GM12878 (cell line): ENCODE results near the gene PUSL1. TPM values are rescaled to one million over a fixed set of nuclear protein-coding genes. Genes with fewer than 3 reads are reported as not detected.

Experiments
- ATAC-seq: fragments of 200-7000 bp; cut with Tn5 transposase; 3 replicates; pipeline ENCODE4 v1.9.1; 2020; ENCODE audit warnings: mild to moderate bottlenecking, moderate library complexity
- BruUV-seq: library from RNA; stranded (reverse); fragments of 400-500 nt; replicated peaks from 2 replicates; lab custom pipeline; 2021; lab: Mats Ljungman, UMichigan
- CTCF ChIA-PET: fragments of 300-600 bp; sonication (Branson Sonifier 250); formaldehyde crosslinking; extraction: SDS; loops from one replicate; lab custom pipeline; 2021; ENCODE audit warnings: inconsistent platforms; lab: Yijun Ruan, JAX
- POLR2A ChIA-PET: fragments of 350-600 bp; formaldehyde crosslinking; extraction: SDS; loops from one replicate; lab custom pipeline; 2021; ENCODE audit warnings: inconsistent platforms; lab: Charles Lee
- RAD21 ChIA-PET: fragments of 300-600 bp; sonication (Branson Sonifier 250); formaldehyde crosslinking; loops from one replicate; lab custom pipeline; 2023; ENCODE audit warnings: antibody characterized with exemption; ENCODE audit not compliant: unreplicated experiment; lab: Charles Lee
- SMC1A ChIA-PET: fragments of 300-600 bp; sonication (Branson Sonifier 250); formaldehyde crosslinking; loops from one replicate; lab custom pipeline; 2023; ENCODE audit not compliant: unreplicated experiment, uncharacterized antibody; lab: Charles Lee
- DNase-seq: peaks from one replicate; pipeline ENCODE4 v3.0.0-alpha.2; 2011; ENCODE audit warnings: low read depth, low spot score
- FAIRE-seq: peaks from 3 replicates; lab custom pipeline; 2011; peaks lifted over from hg19 to GRCh38; lab: Jason Lieb, UNC
- H2AFZ ChIP-seq: 2 replicates; pipeline ENCODE4 v1.6.0; 2011; ENCODE audit warnings: low read depth, low read length, control low read depth; ENCODE audit not compliant: control insufficient read depth
- H3K27ac ChIP-seq: 2 replicates; pipeline ENCODE4 v1.5.1; 2011; ENCODE audit warnings: control low read depth; ENCODE audit not compliant: control insufficient read depth, insufficient read depth
- H3K27me3 ChIP-seq, 2 experiments: replicated peaks in 1 of 2; 2 replicates each; pipeline versions ENCODE4 v1.6.0 to v1.6.1; 2011; ENCODE audit warnings: low read length in 1 of 2; ENCODE audit not compliant: control insufficient read depth in 2 of 2, insufficient read depth in 2 of 2
- H3K36me3 ChIP-seq, 2 experiments: 2 replicates each; pipeline ENCODE4 v1.5.1; 2011; ENCODE audit warnings: low read length in 1 of 2; ENCODE audit not compliant: control insufficient read depth in 2 of 2, insufficient read depth in 2 of 2
- H3K4me1 ChIP-seq: 2 replicates; pipeline ENCODE4 v1.6.1; 2011; ENCODE audit warnings: mild to moderate bottlenecking, low read length, moderate library complexity, mixed read lengths; ENCODE audit not compliant: control insufficient read depth, insufficient read depth
- H3K4me2 ChIP-seq: 2 replicates; pipeline ENCODE4 v1.6.0; 2011; ENCODE audit warnings: control low read depth; ENCODE audit not compliant: control insufficient read depth, insufficient read depth
- H3K4me3 ChIP-seq: fragments of 200-600 bp; sonication (generic); 2 replicates; pipeline ENCODE4 v1.5.1; 2016
- H3K79me2 ChIP-seq: 2 replicates; pipeline ENCODE4 v1.6.0; 2011; ENCODE audit warnings: low read length; ENCODE audit not compliant: control insufficient read depth, insufficient read depth
- H3K9ac ChIP-seq: 2 replicates; pipeline ENCODE4 v1.8.0; 2011; ENCODE audit warnings: low read length, control low read depth, mixed read lengths; ENCODE audit not compliant: control insufficient read depth, insufficient read depth
- H3K9me3 ChIP-seq: replicated peaks from 3 replicates; pipeline ENCODE4 v1.5.1; 2011; ENCODE audit warnings: mild to moderate bottlenecking, low read length; ENCODE audit not compliant: control insufficient read depth, insufficient read depth
- H4K20me1 ChIP-seq: 2 replicates; pipeline ENCODE4 v1.6.0; 2011; ENCODE audit not compliant: control insufficient read depth, insufficient read depth
- GATAD2B ChIP-seq: fragments of 450-650 bp; conservative IDR thresholded peaks from 2 replicates; pipeline ENCODE4 v1.6.1; 2017; ENCODE audit warnings: low read depth, mild to moderate bottlenecking, moderate library complexity
- REST ChIP-seq: IDR thresholded peaks from 2 replicates; pipeline ENCODE4 v1.6.1; 2012; ENCODE audit warnings: mild to moderate bottlenecking, low read depth, low read length
- TCF3 ChIP-seq: IDR thresholded peaks from 2 replicates; pipeline ENCODE4 v1.6.1; 2012; ENCODE audit warnings: low read depth, mild to moderate bottlenecking, low read length, borderline replicate concordance; ENCODE audit not compliant: insufficient read depth
- TCF7 ChIP-seq: IDR thresholded peaks from 2 replicates; pipeline ENCODE4 v1.6.1; 2014; ENCODE audit warnings: antibody characterized with exemption, borderline replicate concordance
- YBX1 ChIP-seq: fragments of 450-650 bp; IDR thresholded peaks from 2 replicates; pipeline ENCODE4 v1.6.1; 2016; ENCODE audit warnings: antibody characterized with exemption
- ZBED1 ChIP-seq: IDR thresholded peaks from 2 replicates; pipeline ENCODE4 v1.6.1; 2016; ENCODE audit warnings: borderline replicate concordance
- ZNF274 ChIP-seq: IDR thresholded peaks from one replicate; pipeline ENCODE4 v1.8.0; 2011; ENCODE audit not compliant: insufficient read length, insufficient read depth
- WGBS: methylation state at CpG from one replicate; pipeline ENCODE4 v1.1.6; 2016; ENCODE audit warnings: low lambda C conversion rate; ENCODE audit not compliant: insufficient replicate concordance, insufficient coverage; ENCODE audit errors: missing lambda C conversion rate; 5-methylcytosine and 5-hydroxymethylcytosine counted together
- in situ Hi-C: fragments of 300-500 bp; cut with MboI; formaldehyde crosslinking; loops from 9 replicates; pipeline ENCODE4 v1.14.3; 2018; ENCODE audit warnings: mixed read lengths
- intact Hi-C: fragments of 100-400 bp; cut with micrococcal nuclease; formaldehyde crosslinking; loops from one replicate; pipeline ENCODE4 v1.14.2; 2022; ENCODE audit not compliant: unreplicated experiment
- polyA plus RNA-seq, 11 experiments: library from polyadenylated mRNA; depleted of rRNA in 4 of 11; unstranded in 6 of 11; stranded (reverse) in 5 of 11; fragments of >200 nt; fragmentation: Nextera tagmentation in 4 of 11; fragmentation: Illumina TruSeq in 1 of 11; extraction: Ambion mirVana in 4 of 11; extraction: Trizol in 1 of 11; gene quantifications; 1 replicate in 1 of 11; 2 replicates in 10 of 11; pipeline versions ENCODE4 v1.2.1 to v1.2.3, GENCODE V29; 2011 to 2016; ENCODE audit warnings: inconsistent platforms in 2 of 11, missing spikeins in 2 of 11, low read depth in 1 of 11
- total RNA-seq, 4 experiments: library from RNA; depleted of rRNA in 3 of 4; stranded (reverse); fragments of >200 nt in 3 of 4; fragmentation: Illumina TruSeq in 1 of 4; extraction: Trizol in 1 of 4; gene quantifications; 2 replicates each; pipeline versions ENCODE4 v1.2.1 to v1.2.3, GENCODE V29; 2013 to 2021
- TF ChIP-seq, protein P1 (sequence below), 3 experiments: IDR thresholded peaks in 2 of 3; conservative IDR thresholded peaks in 1 of 3; 2 replicates each; pipeline ENCODE4 v1.5.1; 2011; ENCODE audit warnings: low read depth in 3 of 3, low read length in 3 of 3, mild to moderate bottlenecking in 3 of 3, control low read depth in 2 of 3, moderate library complexity in 2 of 3, inconsistent platforms in 1 of 3, mixed read lengths in 1 of 3; ENCODE audit not compliant: control insufficient read depth in 2 of 3, insufficient read depth in 1 of 3; ENCODE audit errors: extremely low read depth in 1 of 3

Gene PUSL1
- total and polyA plus RNA-seq, 10 of the 15 experiments (the other 5 are each of a cell fraction or from before 2014, with no cell fraction given): 0.16 to 28.4 (median 15.1) TPM

DNA sequence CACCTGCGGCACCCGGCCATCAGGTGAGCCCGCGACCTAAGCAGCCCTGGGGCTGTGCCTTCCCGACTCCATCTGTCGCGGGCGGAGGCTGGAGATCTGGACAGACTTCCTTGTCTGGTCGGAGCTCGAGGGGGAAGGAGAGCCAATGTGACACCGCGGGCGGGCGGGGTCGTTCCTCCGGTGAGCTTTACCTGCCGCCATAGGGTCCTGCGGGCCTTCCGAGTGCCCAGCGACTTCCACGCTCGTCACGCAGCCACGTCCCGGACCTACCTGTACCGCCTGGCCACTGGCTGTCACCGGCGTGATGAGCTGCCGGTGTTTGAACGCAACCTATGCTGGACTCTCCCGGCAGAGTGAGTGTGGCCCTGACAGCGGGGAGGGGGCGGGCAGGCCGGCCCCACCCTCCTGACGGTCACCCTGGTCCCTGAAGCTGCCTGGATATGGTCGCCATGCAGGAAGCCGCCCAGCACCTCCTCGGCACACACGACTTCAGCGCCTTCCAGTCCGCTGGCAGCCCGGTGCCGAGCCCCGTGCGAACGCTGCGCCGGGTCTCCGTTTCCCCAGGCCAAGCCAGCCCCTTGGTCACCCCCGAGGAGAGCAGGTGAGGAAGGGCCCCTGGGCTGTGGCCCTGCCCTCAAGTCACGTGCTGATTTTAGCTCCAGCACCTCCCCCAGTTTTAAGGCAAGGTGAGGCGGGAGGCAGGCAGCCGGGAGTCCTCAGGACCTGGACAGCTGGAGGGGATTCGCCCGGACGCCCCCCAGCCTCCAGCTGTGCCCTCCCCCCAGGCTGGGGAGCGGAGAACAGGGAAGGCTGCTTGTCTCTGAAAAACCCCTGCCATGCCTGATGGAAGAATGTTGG lies 1.1 kb downstream of the PUSL1 start (continued):
- TF ChIP-seq REST (no peak), GATAD2B (no peak), TCF3 (no peak), YBX1 (no peak), ZNF274 (no peak), TCF7 (no peak)

GRCh38 chr1:1310109-1310385 lies 1.6 kb downstream of the PUSL1 start:
- H3K9ac ChIP-seq: no peak overlapping the region
- no peaks in the 10 kb centered on the region for H3K9me3 ChIP-seq
- no peak for DNase-seq
- ChIA-PET POLR2A (no interaction called here), RAD21 (interaction anchor here (1.0 kb wide), 1 partner anchor 59 kb away, joined by 3 read pairs; no protein-coding TSS in a partner anchor), SMC1A (no interaction called here), CTCF (interaction anchor here (1.4 kb wide), 1 partner anchor 62 kb away, joined by 5 read pairs; no protein-coding TSS in a partner anchor)
- BruUV-seq: no TSS peak
- H3K79me2 ChIP-seq: peaks cover 26% of the 10 kb centered on the region
- no peaks in the 10 kb centered on the region for H3K27me3 ChIP-seq
- TF ChIP-seq ZBED1: no peak
- TF ChIP-seq, protein P1, sequence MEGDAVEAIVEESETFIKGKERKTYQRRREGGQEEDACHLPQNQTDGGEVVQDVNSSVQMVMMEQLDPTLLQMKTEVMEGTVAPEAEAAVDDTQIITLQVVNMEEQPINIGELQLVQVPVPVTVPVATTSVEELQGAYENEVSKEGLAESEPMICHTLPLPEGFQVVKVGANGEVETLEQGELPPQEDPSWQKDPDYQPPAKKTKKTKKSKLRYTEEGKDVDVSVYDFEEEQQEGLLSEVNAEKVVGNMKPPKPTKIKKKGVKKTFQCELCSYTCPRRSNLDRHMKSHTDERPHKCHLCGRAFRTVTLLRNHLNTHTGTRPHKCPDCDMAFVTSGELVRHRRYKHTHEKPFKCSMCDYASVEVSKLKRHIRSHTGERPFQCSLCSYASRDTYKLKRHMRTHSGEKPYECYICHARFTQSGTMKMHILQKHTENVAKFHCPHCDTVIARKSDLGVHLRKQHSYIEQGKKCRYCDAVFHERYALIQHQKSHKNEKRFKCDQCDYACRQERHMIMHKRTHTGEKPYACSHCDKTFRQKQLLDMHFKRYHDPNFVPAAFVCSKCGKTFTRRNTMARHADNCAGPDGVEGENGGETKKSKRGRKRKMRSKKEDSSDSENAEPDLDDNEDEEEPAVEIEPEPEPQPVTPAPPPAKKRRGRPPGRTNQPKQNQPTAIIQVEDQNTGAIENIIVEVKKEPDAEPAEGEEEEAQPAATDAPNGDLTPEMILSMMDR (IDR thresholded peaks at IDR 0.05 in 2 of 3, conservative IDR thresholded peaks at IDR 0.05 in 1 of 3; ENCODE audit: control insufficient read depth in 2 of 3, extremely low read depth in 1 of 3, insufficient read depth in 1 of 3, low read depth in 3 of 3, low read length in 3 of 3): 0 out of 6 replicates have a peak, but pooled peaks of 1 of the 3 experiments have one; percentile 6
- ATAC-seq: no peak
- peaks cover 3 to 31% of the 10 kb centered on the region in 2 experiments; a peak in 3 of 4 replicates for H3K36me3 ChIP-seq
- no peak overlapping the region for H3K27ac ChIP-seq
- in situ Hi-C loops: no loop called here
- 67% methylated on average over 3 of the region's 3 CpGs for WGBS
- FAIRE-seq: no peak
- intact Hi-C loops: no loop called here
- H3K4me1 ChIP-seq: peaks cover 21% of the 10 kb centered on the region
- H4K20me1 ChIP-seq: no peaks in the 10 kb centered on the region
- peak overlapping the region; percentile 86; the same call in 1 of the 2 replicates for H3K4me2 ChIP-seq
- H3K4me3 ChIP-seq: no peak overlapping the region
- H2AFZ ChIP-seq: no peak overlapping the region
